T-cell (primary cell): ENCODE data around the gene GLIS1. TPM values are rescaled to one million over a fixed set of nuclear protein-coding genes. Genes with fewer than 3 reads are reported as not detected.

Experiments used
- ATAC-seq, 4 experiments: fragments of 200-7000 bp in 3 of 4; fragments of 150-1000 bp in 1 of 4; cut with Tn5 transposase; replicated peaks in 1 of 4; 1 replicate in 3 of 4; 2 replicates in 1 of 4; pipeline ENCODE4 v1.10.0; 2021; ENCODE audit warnings: moderate library complexity in 3 of 4, mild to moderate bottlenecking in 2 of 4, moderate number of reproducible peaks in 1 of 4
- CTCF ChIA-PET, 2 donors: fragments of 300-600 bp; sonication (Branson Sonifier 250); formaldehyde crosslinking; loops; one replicate each; lab custom pipeline; 2022; ENCODE audit warnings: antibody characterized with exemption in 2 of 2; lab: Charles Lee
- POLR2A ChIA-PET, 2 donors: fragments of 300-600 bp; sonication (Branson Sonifier 250); formaldehyde crosslinking; loops; one replicate each; lab custom pipeline; 2022; ENCODE audit warnings: antibody characterized with exemption in 2 of 2; lab: Charles Lee
- DNase-seq, 35 experiments: peaks; one replicate each; pipeline versions ENCODE4 v3.0.0 to v3.0.0-alpha.2; 2013 to 2023
- H3K27ac ChIP-seq: one replicate; pipeline ENCODE4 v1.5.1; 2013; ENCODE audit warnings: low read length
- H3K27me3 ChIP-seq, 2 experiments: replicated peaks in 1 of 2; 1 replicate in 1 of 2; 2 replicates in 1 of 2; pipeline versions ENCODE4 v1.6.1 to v1.7.0; 2013; ENCODE audit warnings: low read length in 1 of 2, mixed read lengths in 1 of 2; ENCODE audit not compliant: control insufficient read depth in 2 of 2, insufficient read depth in 2 of 2; ENCODE audit errors: extremely low read depth in 1 of 2
- H3K36me3 ChIP-seq, 2 donors: 1 replicate in 1 of 2; 2 replicates in 1 of 2; pipeline versions ENCODE4 v1.6.1 to v1.7.0; 2013; ENCODE audit warnings: low read length in 1 of 2; ENCODE audit not compliant: control insufficient read depth in 2 of 2, insufficient read depth in 1 of 2; ENCODE audit errors: extremely low read depth in 1 of 2
- H3K4me1 ChIP-seq, 2 experiments: 1 replicate in 1 of 2; 2 replicates in 1 of 2; pipeline versions ENCODE4 v1.6.1 to v1.7.0; 2013; ENCODE audit warnings: low read length in 2 of 2, mixed read lengths in 1 of 2; ENCODE audit not compliant: insufficient read depth in 2 of 2, control insufficient read depth in 1 of 2; ENCODE audit errors: extremely low read depth in 1 of 2
- H3K4me3 ChIP-seq, 2 donors: 1 replicate in 1 of 2; 2 replicates in 1 of 2; pipeline versions ENCODE4 v1.5.1 to v1.7.0; 2013; ENCODE audit warnings: mild to moderate bottlenecking in 2 of 2, low read length in 1 of 2, moderate library complexity in 1 of 2; ENCODE audit not compliant: control insufficient read depth in 1 of 2; ENCODE audit errors: extremely low read depth in 1 of 2
- H3K9me3 ChIP-seq: 2 replicates; pipeline ENCODE4 v1.7.0; 2013
- H3K27ac Mint-ChIP-seq, 2 donors: one replicate each; pipeline ENCODE4 v1.8.0; 2020 to 2021; ENCODE audit warnings: mild to moderate bottlenecking in 2 of 2, mixed read lengths in 2 of 2
- H3K27me3 Mint-ChIP-seq, 2 donors: one replicate each; pipeline ENCODE4 v1.8.0; 2021 to 2022; ENCODE audit warnings: mixed read lengths in 2 of 2
- H3K36me3 Mint-ChIP-seq: one replicate; pipeline ENCODE4 v1.8.0; 2021; ENCODE audit warnings: mixed read lengths
- H3K4me1 Mint-ChIP-seq, 3 donors: one replicate each; pipeline ENCODE4 v1.8.0; 2020 to 2022; ENCODE audit warnings: mixed read lengths in 3 of 3, mild to moderate bottlenecking in 1 of 3
- H3K4me3 Mint-ChIP-seq, 3 donors: one replicate each; pipeline ENCODE4 v1.8.0; 2020 to 2022; ENCODE audit warnings: mild to moderate bottlenecking in 3 of 3, mixed read lengths in 3 of 3, moderate library complexity in 3 of 3
- H3K9me3 Mint-ChIP-seq, 3 donors: one replicate each; pipeline ENCODE4 v1.8.0; 2020 to 2022; ENCODE audit warnings: mixed read lengths in 3 of 3
- WGBS: methylation state at CpG from one replicate; pipeline ENCODE4 v1.1.5; 2013; ENCODE audit warnings: missing lambda C conversion rate; ENCODE audit not compliant: insufficient coverage; 5-methylcytosine and 5-hydroxymethylcytosine counted together
- total RNA-seq, 35 experiments: library from RNA in 6 of 35; stranded (reverse) in 6 of 35; fragments of 120-200 nt in 1 of 35; gene quantifications; one replicate each; pipeline versions ENCODE4 v1.2.1 to v1.2.4 and lab custom pipeline; 2013 to 2026

Gene GLIS1
- total RNA-seq, 5 donors from 2014 or later (not counting 1 experiment from before 2014, with no cell fraction given): not detected

DNA sequence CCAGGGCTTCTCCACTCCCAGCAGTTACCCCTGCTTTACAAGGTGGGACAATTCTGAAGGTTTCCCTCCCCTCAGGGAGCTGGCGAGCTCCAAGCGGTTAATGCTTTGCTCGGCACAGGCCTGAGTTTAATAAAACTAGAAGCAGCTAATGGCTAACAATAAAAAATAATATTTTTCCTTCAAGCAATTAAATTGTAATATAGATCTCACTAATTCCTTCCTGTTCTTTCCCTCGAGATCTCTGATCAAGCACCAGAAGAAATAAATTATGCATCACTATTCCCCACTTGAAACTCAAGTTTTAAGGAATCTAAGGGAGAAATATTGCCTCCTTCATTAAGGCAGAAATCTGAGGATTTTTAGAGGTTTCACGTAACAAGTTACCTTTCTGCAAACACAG lies 42.9 kb downstream of the GLIS1 start:
- Histone ChIP-seq H3K27ac (no peak overlapping the region), H3K9me3 (no peaks in the 10 kb centered on the region), H3K27me3 (peaks cover 0 to 11% of the 10 kb centered on the region in 2 experiments), H3K36me3 (no peaks in the 10 kb centered on the region), H3K4me3 (no peak overlapping the region), H3K4me1 (no peaks in the 10 kb centered on the region)
- CTCF ChIA-PET: no interaction called here
- no peaks in the 10 kb centered on the region for H3K4me1 Mint-ChIP-seq
- no peak overlapping the region for H3K27ac Mint-ChIP-seq
- peaks cover 0 to 7% of the 10 kb centered on the region in 2 donors for H3K27me3 Mint-ChIP-seq
- no peak overlapping the region for H3K4me3 Mint-ChIP-seq
- DNase-seq: no peak
- no CpG with 5 or more reads among the region's 5 CpGs for WGBS
- no peaks in the 10 kb centered on the region for H3K9me3 Mint-ChIP-seq
- no peak for ATAC-seq
- H3K36me3 Mint-ChIP-seq: no peaks in the 10 kb centered on the region
- POLR2A ChIA-PET: no interaction called here

DNA sequence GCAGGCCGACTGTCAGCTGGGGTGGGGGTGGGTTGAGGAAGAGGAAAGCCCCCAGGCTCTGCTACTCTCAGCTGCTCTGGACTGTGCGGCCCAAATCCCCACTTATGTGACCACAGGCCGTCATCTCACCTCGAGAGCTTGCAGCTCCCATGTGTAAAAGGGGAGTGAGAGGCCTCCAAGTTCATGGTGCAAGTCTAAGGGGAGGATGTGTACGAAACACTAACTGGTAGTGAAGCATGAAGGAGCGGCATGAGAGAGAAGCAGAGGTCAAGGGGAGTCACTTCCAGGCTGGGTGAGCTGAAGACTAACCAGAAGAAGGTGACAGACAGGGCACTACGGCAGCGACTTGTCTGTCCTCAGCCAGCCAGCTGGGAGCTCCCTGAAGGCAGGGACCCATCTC lies 43.8 kb downstream of the GLIS1 start:
- H3K27ac ChIP-seq: no peak overlapping the region
- H3K36me3 ChIP-seq: no peaks in the 10 kb centered on the region
- H3K27me3 Mint-ChIP-seq: peaks cover 0 to 7% of the 10 kb centered on the region in 2 donors
- no peaks in the 10 kb centered on the region for H3K9me3 ChIP-seq
- H3K27me3 ChIP-seq: peaks cover 0 to 15% of the 10 kb centered on the region in 2 experiments
- no peaks in the 10 kb centered on the region for H3K9me3 Mint-ChIP-seq
- no peak overlapping the region for H3K4me3 Mint-ChIP-seq
- ChIA-PET POLR2A (no interaction called here), CTCF (no interaction called here)
- ATAC-seq: no peak
- H3K36me3 Mint-ChIP-seq: no peaks in the 10 kb centered on the region
- no peaks in the 10 kb centered on the region for H3K4me1 ChIP-seq
- WGBS: 93% methylated on average over 4 of the region's 8 CpGs
- no peaks in the 10 kb centered on the region for H3K4me1 Mint-ChIP-seq
- no peak for DNase-seq
- no peak overlapping the region for H3K27ac Mint-ChIP-seq
- no peak overlapping the region for H3K4me3 ChIP-seq

DNA sequence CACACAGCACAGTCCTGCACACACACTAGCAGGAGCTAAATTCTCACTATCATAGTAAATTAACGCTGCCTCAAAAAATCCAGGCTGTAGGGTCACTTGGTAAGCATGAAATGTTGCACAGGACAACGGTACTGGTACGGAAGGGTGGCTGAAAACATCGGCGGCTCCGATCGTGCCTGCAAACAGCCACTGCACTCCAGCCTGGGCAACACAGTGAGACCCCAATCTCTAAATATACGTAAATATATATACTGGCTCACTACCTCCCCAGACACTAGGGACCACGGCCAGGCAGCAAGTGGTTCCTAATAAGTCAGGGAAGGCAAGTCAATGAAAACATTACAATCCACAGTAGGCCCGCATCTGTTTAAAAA lies 44.3 kb downstream of the GLIS1 start:
- Mint-ChIP-seq H3K36me3 (no peaks in the 10 kb centered on the region), H3K27ac (no peak overlapping the region), H3K9me3 (no peaks in the 10 kb centered on the region), H3K4me3 (no peak overlapping the region), H3K4me1 (no peaks in the 10 kb centered on the region), H3K27me3 (peaks cover 0 to 7% of the 10 kb centered on the region in 2 donors)
- Histone ChIP-seq H3K27me3 (peaks cover 0 to 16% of the 10 kb centered on the region in 2 experiments), H3K27ac (no peak overlapping the region), H3K36me3 (no peaks in the 10 kb centered on the region), H3K9me3 (no peaks in the 10 kb centered on the region), H3K4me1 (no peaks in the 10 kb centered on the region), H3K4me3 (no peak overlapping the region)
- ChIA-PET POLR2A (no interaction called here), CTCF (no interaction called here)
- DNase-seq (no peak), ATAC-seq (no peak)
- WGBS: 87% methylated on average over 6 of the region's 10 CpGs

DNA sequence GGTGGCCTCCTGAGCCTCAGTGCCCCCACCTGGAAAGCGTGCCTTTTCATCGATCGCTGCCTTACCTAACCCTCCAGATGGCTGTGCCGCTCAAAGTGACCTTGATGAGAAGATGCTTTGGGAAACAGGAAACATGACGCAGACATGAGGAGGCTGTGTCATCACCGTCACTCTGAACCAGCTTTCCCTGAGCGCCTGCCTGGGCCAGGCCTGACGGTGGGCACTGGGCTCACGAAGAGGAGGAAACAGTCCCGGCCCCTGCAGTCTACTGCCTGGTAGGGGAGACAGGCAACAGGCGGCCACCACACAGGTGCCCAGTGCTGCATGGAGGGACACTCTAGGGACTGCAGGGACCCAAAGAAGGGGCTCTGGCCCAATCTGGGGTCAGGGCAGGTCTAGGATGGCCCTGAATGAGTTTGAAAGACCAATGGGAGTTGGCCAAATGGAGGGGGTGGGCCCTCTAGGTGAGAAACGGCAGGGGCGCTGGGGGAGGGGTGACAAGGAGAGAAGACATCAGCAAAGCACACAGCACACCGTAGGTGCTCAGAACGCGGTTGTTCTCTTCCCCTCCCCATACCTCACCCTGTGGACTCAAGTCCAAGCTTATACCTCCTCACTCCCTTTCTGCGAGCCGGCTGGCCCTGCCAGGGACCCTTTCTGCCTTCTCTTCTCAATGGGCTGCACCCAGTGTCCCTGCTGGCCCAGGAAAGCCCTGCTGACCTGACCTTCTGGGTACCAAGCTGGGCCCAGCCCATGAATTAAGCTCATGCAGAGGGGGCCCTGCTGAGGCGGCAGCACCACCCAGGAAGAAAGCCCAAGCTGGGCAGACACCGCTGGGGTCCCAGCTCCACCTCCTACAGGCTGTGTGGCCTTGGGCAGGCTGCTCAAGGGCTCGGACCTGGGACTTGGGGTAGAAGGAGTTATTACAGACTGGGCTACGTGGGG lies 44.9 kb downstream of the GLIS1 start:
- Histone ChIP-seq H3K4me1 (no peaks in the 10 kb centered on the region), H3K4me3 (no peak overlapping the region), H3K27me3 (peaks cover 0 to 21% of the 10 kb centered on the region in 2 experiments), H3K27ac (no peak overlapping the region), H3K9me3 (no peaks in the 10 kb centered on the region), H3K36me3 (no peaks in the 10 kb centered on the region)
- no peak overlapping the region for H3K27ac Mint-ChIP-seq
- CTCF ChIA-PET: no interaction called here
- DNase-seq: no peak
- no peak overlapping the region for H3K4me3 Mint-ChIP-seq
- no peak for ATAC-seq
- peaks cover 0 to 7% of the 10 kb centered on the region in 2 donors for H3K27me3 Mint-ChIP-seq
- 90% methylated on average over 15 of the region's 22 CpGs for WGBS
- no peaks in the 10 kb centered on the region for H3K4me1 Mint-ChIP-seq
- H3K9me3 Mint-ChIP-seq: no peaks in the 10 kb centered on the region
- no peaks in the 10 kb centered on the region for H3K36me3 Mint-ChIP-seq
- POLR2A ChIA-PET: no interaction called here

DNA sequence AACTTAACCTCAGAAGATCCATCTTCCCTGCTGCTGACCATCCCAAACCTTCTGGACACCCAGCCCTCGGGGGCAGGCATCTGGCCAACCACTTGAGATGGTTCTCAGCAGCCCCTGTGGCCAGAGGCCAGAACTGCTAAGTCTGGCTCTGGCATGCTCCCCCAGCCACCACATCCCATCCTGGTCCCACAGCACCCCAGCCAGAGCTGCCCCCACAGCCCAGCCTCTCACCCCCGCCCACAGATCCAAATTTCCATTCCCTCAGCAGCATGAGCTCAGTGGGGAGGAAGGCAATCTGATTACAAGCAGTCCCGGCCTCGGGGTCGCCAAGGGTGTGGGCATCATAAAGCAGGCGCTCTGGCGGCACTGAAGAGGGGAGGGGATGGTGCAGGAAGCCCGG lies 45.6 kb downstream of the GLIS1 start:
- Histone ChIP-seq H3K9me3 (no peaks in the 10 kb centered on the region), H3K4me1 (no peaks in the 10 kb centered on the region), H3K27me3 (peaks cover 0 to 23% of the 10 kb centered on the region in 2 experiments), H3K36me3 (no peaks in the 10 kb centered on the region), H3K4me3 (no peak overlapping the region), H3K27ac (no peak overlapping the region)
- ChIA-PET CTCF (no interaction called here), POLR2A (no interaction called here)
- no peaks in the 10 kb centered on the region for H3K4me1 Mint-ChIP-seq
- ATAC-seq: no peak
- H3K36me3 Mint-ChIP-seq: no peaks in the 10 kb centered on the region
- H3K9me3 Mint-ChIP-seq: no peaks in the 10 kb centered on the region
- H3K4me3 Mint-ChIP-seq: no peak overlapping the region
- peaks cover 0 to 7% of the 10 kb centered on the region in 2 donors for H3K27me3 Mint-ChIP-seq
- WGBS: 77% methylated on average over 6 of the region's 8 CpGs
- no peak overlapping the region for H3K27ac Mint-ChIP-seq
- DNase-seq: no peak

DNA sequence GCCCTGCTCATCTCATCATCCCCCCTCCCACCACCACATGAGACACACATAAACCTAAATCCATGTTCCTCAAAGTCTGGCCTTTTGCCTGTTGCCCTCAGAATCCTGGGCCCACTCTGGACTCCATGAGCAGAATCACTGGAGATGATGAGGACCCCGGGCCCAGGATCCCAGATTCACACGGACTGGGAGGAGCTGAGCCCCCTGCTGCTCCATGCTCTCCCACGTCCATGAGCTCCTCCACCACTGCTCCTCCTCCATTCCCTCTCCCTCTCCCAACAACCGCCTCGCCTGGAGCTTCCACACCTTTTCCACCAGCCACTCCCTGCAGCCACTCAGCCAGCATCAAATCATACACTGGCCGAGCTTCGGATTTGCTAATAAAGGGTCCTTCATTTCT lies 47.6 kb downstream of the GLIS1 start:
- ChIA-PET POLR2A (no interaction called here), CTCF (no interaction called here)
- no peaks in the 10 kb centered on the region for H3K9me3 Mint-ChIP-seq
- Histone ChIP-seq H3K4me3 (no peak overlapping the region), H3K36me3 (no peaks in the 10 kb centered on the region), H3K4me1 (no peaks in the 10 kb centered on the region), H3K27me3 (peaks cover 0 to 42% of the 10 kb centered on the region in 2 experiments), H3K9me3 (no peaks in the 10 kb centered on the region), H3K27ac (no peak overlapping the region)
- WGBS: 81% methylated on average over 7 of the region's 7 CpGs
- H3K4me1 Mint-ChIP-seq: no peaks in the 10 kb centered on the region
- no peak for DNase-seq
- no peak overlapping the region for H3K27ac Mint-ChIP-seq
- no peaks in the 10 kb centered on the region for H3K36me3 Mint-ChIP-seq
- H3K27me3 Mint-ChIP-seq: peaks cover 3 to 6% of the 10 kb centered on the region in 2 donors
- H3K4me3 Mint-ChIP-seq: no peak overlapping the region
- no peak for ATAC-seq
